ENCODE results near the gene KRT74. TPM values are rescaled to one million over a fixed set of nuclear protein-coding genes. Genes with fewer than 3 reads are reported as not detected.

The KRT74 gene
- total RNA-seq, 4 donors from 2014 or later = not detected

- no peak for TF ChIP-seq CTCF (IDR thresholded peaks at IDR 0.05; ENCODE audit: low read depth)
Observed at GRCh38 chr12:52559979-52560378, 13.7 kb downstream of the KRT74 start.

GRCh38 chr12:52558781-52559445 lies 14.7 kb downstream of the KRT74 start:
- TF ChIP-seq CTCF (IDR thresholded peaks at IDR 0.05; ENCODE audit: low read depth) = no peak

- TF ChIP-seq CTCF (IDR thresholded peaks at IDR 0.05; ENCODE audit: low read depth) = no peak
Observed at GRCh38 chr12:52557476-52557875, 16.2 kb downstream of the KRT74 start.

GRCh38 chr12:52555577-52555976 lies 18.1 kb downstream of the KRT74 start:
- no peak for TF ChIP-seq CTCF (IDR thresholded peaks at IDR 0.05; ENCODE audit: low read depth)

- TF ChIP-seq CTCF (IDR thresholded peaks at IDR 0.05; ENCODE audit: low read depth) = no peak
Observed at GRCh38 chr12:52552681-52553195, 20.9 kb downstream of the KRT74 start, which contains the start of gene KRT71. Gene KRT71, minus strand, starts transcription at chr12:52553145. Its CDS starts 68 bp downstream, at chr12:52553077.

GRCh38 chr12:52552055-52552454 lies 21.6 kb downstream of the KRT74 start:
- TF ChIP-seq CTCF (IDR thresholded peaks at IDR 0.05; ENCODE audit: low read depth) = no peak

- TF ChIP-seq CTCF (IDR thresholded peaks at IDR 0.05; ENCODE audit: low read depth) = no peak
Observed at GRCh38 chr12:52551216-52551865, 22.3 kb downstream of the KRT74 start.

Data from subcutaneous adipose tissue (tissue), 4 donors.